Sigmoid colon (tissue), 7 donors: ENCODE measurements around the gene KIN. TPM values are rescaled to one million over a fixed set of nuclear protein-coding genes. Genes with fewer than 3 reads are reported as not detected.
"Not testable (repeated sequence)": the region's sequence is repeated elsewhere in the genome, so short reads cannot be mapped to it uniquely, and the experiment has no call there.

Experiments
- DNase-seq: peaks from one replicate; pipeline ENCODE4 v3.0.0-alpha.2; 2019
- H3K27ac ChIP-seq, 4 donors: fragments of 200-600 bp; sonication (generic); one replicate each; pipeline ENCODE4 v1.5.1; 2016 to 2019; ENCODE audit warnings: mild to moderate bottlenecking in 1 of 4
- H3K27me3 ChIP-seq, 3 donors: fragments of 200-600 bp; sonication (generic); one replicate each; pipeline ENCODE4 v1.5.1; 2019; ENCODE audit warnings: mild to moderate bottlenecking in 1 of 3
- H3K36me3 ChIP-seq, 4 donors: fragments of 200-600 bp; sonication (generic); one replicate each; pipeline ENCODE4 v1.5.1; 2016 to 2019
- H3K4me1 ChIP-seq, 4 donors: fragments of 200-600 bp; sonication (generic); one replicate each; pipeline ENCODE4 v1.5.1; 2017 to 2019
- H3K4me3 ChIP-seq, 4 donors: fragments of 200-600 bp; sonication (generic); one replicate each; pipeline ENCODE4 v1.5.1; 2017 to 2019; ENCODE audit warnings: mild to moderate bottlenecking in 2 of 4, moderate library complexity in 1 of 4
- H3K9me3 ChIP-seq, 4 donors: fragments of 200-600 bp in 3 of 4; sonication (generic) in 3 of 4; one replicate each; pipeline versions ENCODE4 v1.5.1 to v1.6.1; 2013 to 2019
- CTCF ChIP-seq, 4 experiments: fragments of 450-650 bp in 3 of 4; fragments of 200-600 bp in 1 of 4; IDR thresholded peaks; one replicate each; pipeline ENCODE4 v1.5.1; 2016 to 2019; ENCODE audit warnings: antibody characterized with exemption in 4 of 4, mild to moderate bottlenecking in 3 of 4, moderate library complexity in 2 of 4
- EP300 ChIP-seq, 4 donors: sonication (generic); formaldehyde crosslinking; IDR thresholded peaks; one replicate each; pipeline ENCODE4 v1.6.1; 2017; ENCODE audit warnings: antibody characterized with exemption in 4 of 4
- POLR2A ChIP-seq, 2 donors: fragments of 450-650 bp; IDR thresholded peaks; one replicate each; pipeline ENCODE4 v1.6.1; 2016; ENCODE audit warnings: antibody characterized with exemption in 2 of 2, mild to moderate bottlenecking in 2 of 2, moderate library complexity in 2 of 2
- POLR2AphosphoS5 ChIP-seq, 4 donors: sonication (generic); formaldehyde crosslinking; IDR thresholded peaks; one replicate each; pipeline ENCODE4 v1.6.1; 2017; ENCODE audit warnings: antibody characterized with exemption in 4 of 4
- WGBS, 2 donors: extraction: QIAGEN DNeasy Blood & Tissue Kit; methylation state at CpG; one replicate each; pipeline ENCODE4 v1.1.7; 2013; 5-methylcytosine and 5-hydroxymethylcytosine counted together
- intact Hi-C: fragments of 100-400 bp; cut with DNase I; formaldehyde crosslinking; loops from one replicate; pipeline ENCODE4 v1.15.1; 2023
- polyA plus RNA-seq, 3 donors: library from polyadenylated mRNA; stranded (reverse); fragments of 200-250 nt; gene quantifications; one replicate each; pipeline ENCODE4 v1.2.3, GENCODE V29; 2013
- total RNA-seq, 4 donors: library from RNA; depleted of rRNA; stranded (reverse); fragments of >200 nt; gene quantifications; one replicate each; pipeline ENCODE4 v1.1.0, GENCODE V29; 2016
- donor health status: healthy with polysubstance abuse.
- donor health status: Bipolar disorder and iron deficiency.
- donor health status: healthy.

KIN gene
- total and polyA plus RNA-seq, 7 donors: 5.9 to 17.2 (median 6.7) TPM

GRCh38 chr10:7717767-7718166 lies 70.0 kb downstream of the KIN start:
- TF ChIP-seq CTCF (IDR thresholded peaks at IDR 0.05) (no peak), POLR2AphosphoS5 (IDR thresholded peaks at IDR 0.05) (no peak), EP300 (IDR thresholded peaks at IDR 0.05) (no peak), POLR2A (IDR thresholded peaks at IDR 0.05) (no peak)
- WGBS, 2 donors: 70 to 88% methylated on average over 5 of the region's 5 CpGs
- intact Hi-C loops: no loop called here
- Histone ChIP-seq H3K36me3 (no peaks in the 10 kb centered on the region), H3K27ac (no peak overlapping the region), H3K27me3 (no peaks in the 10 kb centered on the region), H3K4me3 (no peak overlapping the region), H3K9me3 (no peaks in the 10 kb centered on the region), H3K4me1 (no peaks in the 10 kb centered on the region)
- DNase-seq: no peak

GRCh38 chr10:7715515-7715914 lies 72.3 kb downstream of the KIN start:
- H3K27me3 ChIP-seq: no peaks in the 10 kb centered on the region
- 86 to 94% methylated on average over 7 of the region's 7 CpGs for WGBS, 2 donors
- no peaks in the 10 kb centered on the region for H3K9me3 ChIP-seq
- no peaks in the 10 kb centered on the region for H3K36me3 ChIP-seq
- no peaks in the 10 kb centered on the region for H3K4me1 ChIP-seq
- no peak overlapping the region for H3K27ac ChIP-seq
- intact Hi-C loops: no loop called here
- no peak overlapping the region for H3K4me3 ChIP-seq
- no peak for TF ChIP-seq POLR2AphosphoS5 (IDR thresholded peaks at IDR 0.05)
- no peak for TF ChIP-seq EP300 (IDR thresholded peaks at IDR 0.05)
- no peak for TF ChIP-seq CTCF (IDR thresholded peaks at IDR 0.05)
- TF ChIP-seq POLR2A (IDR thresholded peaks at IDR 0.05): no peak
- no peak for DNase-seq

GRCh38 chr10:7711075-7711474 lies 76.7 kb downstream of the KIN start:
- intact Hi-C loops, H3K36me3 ChIP-seq, H3K4me1 ChIP-seq, H3K27me3 ChIP-seq, H3K9me3 ChIP-seq, DNase-seq, H3K4me3 ChIP-seq, H3K27ac ChIP-seq: not testable (repeated sequence)
- 80 to 90% methylated on average over 5 of the region's 5 CpGs for WGBS, 2 donors

- no peak for TF ChIP-seq POLR2A (IDR thresholded peaks at IDR 0.05)
- Histone ChIP-seq H3K27ac (no peak overlapping the region), H3K36me3 (no peaks in the 10 kb centered on the region), H3K4me1 (no peaks in the 10 kb centered on the region), H3K9me3 (no peaks in the 10 kb centered on the region), H3K27me3 (no peaks in the 10 kb centered on the region), H3K4me3 (no peak overlapping the region)
- no peak for DNase-seq
- WGBS, 2 donors: 79 to 91% methylated on average over 1 of the region's 1 CpG
- intact Hi-C loops: no loop called here
Measured at GRCh38 chr10:7710446-7710845, 77.3 kb downstream of the KIN start.

- Histone ChIP-seq H3K4me1 (peaks cover 0 to 5% (median 0%) of the 10 kb centered on the region in 4 donors), H3K27ac (no peak overlapping the region), H3K27me3 (no peaks in the 10 kb centered on the region), H3K36me3 (no peaks in the 10 kb centered on the region), H3K4me3 (no peak overlapping the region), H3K9me3 (no peaks in the 10 kb centered on the region)
- no peak for TF ChIP-seq POLR2A (IDR thresholded peaks at IDR 0.05)
- no peak for TF ChIP-seq EP300 (IDR thresholded peaks at IDR 0.05)
- no peak for TF ChIP-seq CTCF (IDR thresholded peaks at IDR 0.05)
- TF ChIP-seq POLR2AphosphoS5 (IDR thresholded peaks at IDR 0.05): no peak
- intact Hi-C loops: no loop called here
- no peak for DNase-seq
- WGBS, 2 donors: 94 to 95% methylated on average over 4 of the region's 4 CpGs
Measured at GRCh38 chr10:7708832-7709231, 79.0 kb downstream of the KIN start.

GRCh38 chr10:7707858-7708622 lies 79.8 kb downstream of the KIN start:
- DNase-seq: no peak
- no peak overlapping the region for H3K4me3 ChIP-seq
- H3K36me3 ChIP-seq: no peaks in the 10 kb centered on the region
- H3K27ac ChIP-seq: no peak overlapping the region
- H3K9me3 ChIP-seq: no peaks in the 10 kb centered on the region
- WGBS, 2 donors: 85 to 90% methylated on average over 5 of the region's 5 CpGs
- intact Hi-C loops: no loop called here
- H3K27me3 ChIP-seq: no peaks in the 10 kb centered on the region
- TF ChIP-seq POLR2A (IDR thresholded peaks at IDR 0.05) (no peak), CTCF (IDR thresholded peaks at IDR 0.05) (no peak), EP300 (IDR thresholded peaks at IDR 0.05) (no peak), POLR2AphosphoS5 (IDR thresholded peaks at IDR 0.05) (no peak)
- H3K4me1 ChIP-seq: peaks cover 0 to 13% (median 0%) of the 10 kb centered on the region in 4 donors
